NCI-H2227 treated with DMSO at 0.1 percent for 48 hours (cell line): Measurements from ENCODE around the gene ANTXR2.

Experiments used
- DNase-seq: peaks from one replicate; lab custom pipeline; 2025; lab: John Stamatoyannopoulos, UW

ANTXR2 gene

GRCh38 chr4:80069108-80069836 is 3.8 kb downstream of the ANTXR2 start:
- peak; percentile 30 for DNase-seq

- no peak for DNase-seq
These were observed 7.4 kb downstream of the ANTXR2 start for GRCh38 chr4:80065601-80066000.

DNA sequence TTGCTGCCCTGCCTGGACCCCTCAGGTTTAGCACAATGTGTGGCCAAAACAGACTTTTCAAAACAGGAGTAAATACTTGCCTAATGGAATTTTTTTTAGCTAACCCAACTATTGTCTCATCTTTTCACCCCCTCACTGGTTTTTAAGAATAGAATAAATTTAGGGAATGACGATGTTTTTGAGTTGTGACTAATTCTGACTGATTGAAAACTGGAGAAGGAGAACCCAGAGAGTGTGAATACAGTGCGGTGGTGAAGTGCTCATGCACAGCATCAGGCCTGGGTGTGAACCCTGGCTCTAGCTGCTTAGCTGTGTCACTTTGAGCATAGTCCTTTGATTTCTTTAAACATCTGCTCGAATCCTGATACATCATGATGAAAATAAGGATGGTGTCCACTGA is 10.5 kb downstream of the ANTXR2 start:
- DNase-seq: no peak

DNA sequence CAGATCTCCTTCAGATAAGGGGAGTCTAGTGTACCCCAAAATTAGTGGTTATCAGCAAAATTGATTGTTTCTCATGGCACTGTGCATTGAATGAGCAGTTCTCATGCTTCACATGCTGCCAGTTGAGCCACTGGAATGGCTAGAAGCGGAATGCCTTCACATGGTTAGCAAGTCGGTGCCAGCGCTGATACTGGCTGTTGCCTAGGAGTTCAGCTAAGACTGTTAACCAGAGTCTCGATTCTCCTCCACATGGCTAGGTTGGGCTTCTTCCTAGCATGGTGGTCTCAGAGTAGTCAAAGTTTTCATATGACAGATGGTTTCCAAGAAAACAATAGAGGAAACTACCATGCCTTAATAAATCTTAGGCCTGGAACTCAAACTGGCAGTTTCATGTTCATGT is 12.2 kb downstream of the ANTXR2 start:
- DNase-seq: no peak

GRCh38 chr4:80058740-80059139 is 14.3 kb downstream of the ANTXR2 start:
- DNase-seq: no peak

GRCh38 chr4:80054375-80054774 is 18.7 kb downstream of the ANTXR2 start:
- no peak for DNase-seq

DNA sequence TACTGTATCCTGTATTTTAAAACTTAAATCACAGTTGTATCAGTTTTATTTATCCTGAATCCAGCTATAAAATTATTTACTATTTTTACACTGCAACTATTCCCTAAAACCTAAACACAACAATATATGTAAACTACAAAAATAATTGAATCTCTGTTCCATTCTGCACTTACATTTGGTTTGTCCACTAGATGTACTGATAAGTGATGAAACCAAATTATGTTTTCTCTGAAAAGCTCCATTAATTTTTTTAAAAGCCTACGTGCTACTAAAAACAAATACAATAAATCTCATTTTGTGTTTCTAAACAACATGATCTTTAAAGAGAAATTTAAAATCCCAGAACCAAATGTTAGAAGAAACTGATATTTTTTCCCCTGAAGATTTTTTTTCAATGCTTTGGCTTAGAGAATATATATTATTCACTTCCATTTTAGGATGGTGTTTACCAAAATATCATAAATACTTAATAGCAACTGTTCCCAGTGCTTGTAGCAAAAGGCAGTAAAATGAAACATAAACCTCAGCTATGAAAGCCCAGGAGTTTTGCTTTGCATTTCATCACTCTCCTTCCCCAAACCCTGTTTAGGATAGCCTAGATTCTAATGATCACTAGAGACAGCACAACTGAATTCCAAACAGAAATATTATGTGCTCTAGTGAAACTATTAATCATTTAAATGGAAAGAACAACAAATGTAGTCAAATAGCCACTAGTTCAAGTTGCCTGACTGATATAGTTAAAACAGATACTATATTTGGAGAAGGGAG is 19.7 kb downstream of the ANTXR2 start:
- DNase-seq: no peak

DNA sequence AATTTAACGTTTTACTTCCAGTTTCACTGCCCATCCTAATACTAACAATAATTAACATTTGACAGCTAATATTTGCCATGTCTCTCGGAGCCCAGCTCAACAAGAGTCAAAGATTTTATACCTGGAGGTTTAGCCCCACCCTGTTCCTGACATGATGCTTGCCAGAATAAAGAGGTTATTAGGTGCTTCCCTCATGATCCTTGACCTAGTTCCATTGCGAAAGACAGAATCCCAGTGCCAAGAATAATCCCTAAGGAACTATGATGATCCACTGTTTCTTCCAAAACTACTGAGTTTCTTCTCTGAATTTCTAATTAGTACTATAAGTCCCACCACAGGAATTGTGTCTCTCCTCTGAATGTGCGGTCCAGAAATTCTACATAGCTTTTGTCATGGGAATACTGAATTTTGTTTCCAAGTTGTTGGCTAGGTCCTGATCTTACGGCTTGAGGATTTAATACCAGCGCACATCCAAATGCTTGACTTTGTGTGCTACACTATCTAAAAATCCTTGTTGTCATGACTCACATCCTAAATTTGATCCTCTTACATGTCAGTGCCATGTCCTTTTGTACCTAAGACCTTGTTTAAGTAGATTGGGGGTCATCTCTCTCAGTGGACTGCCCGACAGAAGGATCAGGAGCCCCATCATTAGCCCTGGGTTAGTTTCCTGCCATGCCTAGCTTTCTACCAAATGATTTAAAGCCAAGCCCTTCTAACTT is 23.1 kb downstream of the ANTXR2 start:
- no peak for DNase-seq

DNA sequence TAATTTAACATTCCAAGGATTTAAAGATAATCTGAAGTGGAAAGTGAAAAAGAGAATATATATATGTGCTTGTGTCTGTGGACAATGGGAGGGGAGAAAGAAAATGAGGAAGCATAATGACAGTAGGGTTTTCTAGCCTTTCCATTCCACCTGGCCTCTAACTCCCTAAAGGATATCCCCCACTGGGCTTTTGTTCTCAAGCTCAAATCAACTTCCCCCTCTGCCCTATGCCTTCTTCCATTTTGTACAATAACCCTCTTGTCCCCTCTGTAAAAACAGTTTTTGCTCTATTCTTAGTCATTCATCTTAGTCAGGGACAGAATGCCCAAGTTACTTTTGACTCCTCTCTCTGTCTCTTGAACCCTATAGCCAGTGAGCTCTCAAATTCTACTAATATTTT is 23.6 kb downstream of the ANTXR2 start:
- peak; percentile 8 for DNase-seq

GRCh38 chr4:80045786-80046185 is 27.2 kb downstream of the ANTXR2 start:
- DNase-seq: no peak

DNA sequence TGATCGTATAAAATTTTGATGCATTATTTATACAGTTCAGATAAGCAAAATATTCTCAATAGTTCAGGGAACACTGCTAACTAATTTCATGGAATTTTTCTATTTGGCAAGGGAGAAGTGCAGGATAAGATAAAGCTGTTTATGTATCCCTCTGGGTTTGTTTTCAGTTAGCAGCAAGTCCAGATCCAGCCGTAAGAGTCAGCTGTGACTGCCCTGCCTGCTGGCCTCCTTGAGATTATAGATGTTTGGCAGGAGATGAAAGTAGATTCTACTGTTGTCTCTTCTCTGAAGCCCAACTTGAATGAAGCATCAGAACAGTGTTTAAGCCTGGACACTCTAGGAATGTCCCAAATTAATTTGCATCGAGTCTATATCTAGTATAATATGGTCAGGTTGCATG is 29.5 kb downstream of the ANTXR2 start:
- DNase-seq: no peak

GRCh38 chr4:80042821-80043220 is 30.2 kb downstream of the ANTXR2 start:
- DNase-seq: no peak

- no peak for DNase-seq
These were observed 35.2 kb downstream of the ANTXR2 start for GRCh38 chr4:80037864-80038263.

GRCh38 chr4:80036949-80037685 is 35.9 kb downstream of the ANTXR2 start:
- DNase-seq: no peak

GRCh38 chr4:80036306-80036705 is 36.7 kb downstream of the ANTXR2 start:
- no peak for DNase-seq

DNA sequence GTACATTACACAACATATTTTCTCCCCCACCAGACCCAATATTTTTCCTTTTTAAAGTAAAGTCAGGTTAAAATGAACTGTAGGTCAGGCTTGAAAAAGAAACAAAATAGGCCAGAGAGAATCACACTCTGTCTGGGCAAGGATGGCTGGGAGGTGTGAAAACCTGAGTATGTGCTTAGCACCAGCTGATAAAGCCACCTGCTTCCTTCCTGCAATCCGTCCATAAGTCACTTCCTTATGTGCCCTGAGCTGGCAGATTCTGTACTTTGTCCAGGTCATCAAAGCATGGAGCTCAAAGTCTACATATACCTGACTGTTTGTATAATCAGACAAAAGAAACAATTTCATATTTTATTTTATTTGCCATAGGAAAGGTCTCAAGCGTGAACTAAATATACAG is 37.7 kb downstream of the ANTXR2 start:
- DNase-seq: no peak

- no peak for DNase-seq
These were observed 39.4 kb downstream of the ANTXR2 start for GRCh38 chr4:80033581-80033980.

- no peak for DNase-seq
These were observed 43.7 kb downstream of the ANTXR2 start for GRCh38 chr4:80029364-80029763.

DNA sequence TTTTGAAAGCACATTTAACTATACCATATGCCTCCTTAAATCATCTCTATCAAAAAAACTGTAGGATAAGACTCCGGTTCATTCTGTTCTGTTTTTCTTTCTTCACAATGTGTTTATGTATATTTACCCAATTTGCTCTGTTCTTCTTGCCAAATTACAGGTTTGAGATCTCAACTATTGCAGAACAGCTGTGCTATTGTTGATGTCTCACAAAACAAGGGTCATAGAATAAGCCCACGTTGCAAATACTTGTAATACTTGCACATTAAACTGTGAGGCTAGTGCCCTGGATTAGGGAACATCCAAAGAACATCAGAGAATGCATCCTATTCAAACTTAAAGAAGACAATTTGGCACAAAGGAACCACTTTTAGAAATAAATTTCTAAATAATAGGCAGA is 45.4 kb downstream of the ANTXR2 start:
- DNase-seq: peak; percentile 16

DNA sequence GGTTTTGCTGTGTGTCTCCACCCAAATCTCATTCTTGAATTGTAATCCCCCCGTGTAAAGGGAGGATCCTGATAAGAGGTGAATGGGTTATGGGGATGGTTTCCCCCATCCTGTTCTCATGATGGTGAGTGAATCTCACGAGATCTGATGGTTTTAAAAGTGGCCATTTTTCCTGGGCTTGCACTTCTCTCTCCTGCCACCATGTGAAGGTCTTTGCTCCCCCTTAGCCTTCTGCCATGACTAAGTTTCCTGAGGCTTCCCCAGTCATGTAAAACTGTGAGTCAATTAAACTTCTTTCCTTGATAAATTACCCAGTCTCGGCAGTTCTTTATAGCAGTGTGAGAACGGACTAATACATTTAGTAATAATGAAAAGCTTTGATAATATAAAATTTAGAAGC is 46.9 kb downstream of the ANTXR2 start:
- no peak for DNase-seq

DNA sequence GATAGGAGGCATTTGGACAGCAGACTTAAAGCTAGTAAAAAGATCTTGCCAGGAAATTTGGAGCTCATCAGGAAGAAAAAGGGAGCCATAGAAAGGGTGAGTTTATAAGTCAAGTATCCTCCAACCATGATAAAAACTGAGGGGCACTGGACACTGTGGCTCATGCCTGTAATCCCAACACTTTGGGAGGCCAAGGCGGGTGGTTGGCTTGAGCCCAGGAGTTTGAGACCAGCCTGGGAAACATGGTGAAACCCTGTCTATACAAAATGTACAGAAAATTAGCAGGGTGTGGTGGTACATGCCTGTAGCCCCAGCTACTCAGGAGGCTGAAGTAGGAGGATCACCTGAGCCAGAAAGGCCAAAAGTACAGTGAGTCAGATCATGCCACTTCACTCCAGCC is 48.7 kb downstream of the ANTXR2 start:
- DNase-seq: no peak

DNA sequence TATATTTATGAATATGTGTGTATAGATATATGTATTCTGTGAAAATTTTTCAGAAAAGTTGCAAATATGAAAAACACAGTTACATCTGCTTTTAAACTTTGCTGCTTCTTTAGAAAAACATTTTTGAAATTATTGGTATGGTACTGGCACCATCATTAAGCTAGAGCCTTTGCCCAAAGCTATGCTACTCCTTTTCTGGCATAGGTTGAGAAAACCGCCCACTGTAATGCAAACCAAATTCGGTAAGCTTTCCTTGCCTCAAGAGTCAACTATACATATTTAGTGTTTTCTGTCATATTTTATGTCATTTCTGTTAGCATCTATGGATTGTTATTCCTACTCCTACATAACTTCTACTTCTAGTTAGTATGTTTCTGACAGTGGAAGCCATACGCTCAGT is 50.7 kb downstream of the ANTXR2 start:
- no peak for DNase-seq
